Astrocyte (in vitro differentiated cells and primary cell): ENCODE measurements around the gene HEMGN. TPM values are rescaled to one million over a fixed set of nuclear protein-coding genes. Genes with fewer than 3 reads are reported as not detected.

ENCODE experiments used
- DNase-seq: peaks from one replicate; pipeline ENCODE4 v3.0.0-alpha.2; 2010; ENCODE audit warnings: low read depth
- FAIRE-seq: peaks from 2 replicates; lab custom pipeline; 2011; peaks lifted over from hg19 to GRCh38; lab: Jason Lieb, UNC
- H2AFZ ChIP-seq: 2 replicates; pipeline ENCODE4 v1.6.0; 2012; ENCODE audit warnings: low read depth, low read length, inconsistent platforms
- H3K27ac ChIP-seq: 2 replicates; pipeline ENCODE4 v1.5.1; 2011; ENCODE audit warnings: low read depth, low read length, inconsistent platforms
- H3K27me3 ChIP-seq: 2 replicates; pipeline ENCODE4 v1.6.0; 2011; ENCODE audit warnings: low read length, inconsistent platforms; ENCODE audit not compliant: insufficient read depth
- H3K36me3 ChIP-seq: 2 replicates; pipeline ENCODE4 v1.5.1; 2011; ENCODE audit warnings: low read length, inconsistent platforms; ENCODE audit not compliant: insufficient read depth
- H3K4me1 ChIP-seq: 2 replicates; pipeline ENCODE4 v1.5.1; 2011; ENCODE audit warnings: low read length, inconsistent platforms; ENCODE audit not compliant: insufficient read depth
- H3K4me2 ChIP-seq: 2 replicates; pipeline ENCODE4 v1.6.0; 2012; ENCODE audit warnings: low read length, inconsistent platforms
- H3K4me3 ChIP-seq: 2 replicates; pipeline ENCODE4 v1.5.1; 2011; ENCODE audit warnings: low read depth, mild to moderate bottlenecking, low read length, inconsistent platforms; ENCODE audit not compliant: insufficient read depth
- H3K79me2 ChIP-seq: 2 replicates; pipeline ENCODE4 v1.6.0; 2012; ENCODE audit warnings: mild to moderate bottlenecking, low read length, inconsistent platforms; ENCODE audit not compliant: insufficient read depth
- H3K9ac ChIP-seq: 2 replicates; pipeline ENCODE4 v1.6.0; 2012; ENCODE audit warnings: mild to moderate bottlenecking, low read length, inconsistent platforms
- H3K9me3 ChIP-seq: 2 replicates; pipeline ENCODE4 v1.5.1; 2012; ENCODE audit warnings: low read depth, mild to moderate bottlenecking, low read length, inconsistent platforms; ENCODE audit not compliant: insufficient read depth
- H4K20me1 ChIP-seq: 2 replicates; pipeline ENCODE4 v1.6.0; 2012; ENCODE audit warnings: low read length, inconsistent platforms; ENCODE audit not compliant: insufficient read depth
- H3K27ac Mint-ChIP-seq: one replicate; pipeline ENCODE4 v1.8.0; 2021; ENCODE audit warnings: mild to moderate bottlenecking, mixed read lengths; ENCODE audit not compliant: unreplicated experiment
- H3K27me3 Mint-ChIP-seq: one replicate; pipeline ENCODE4 v1.8.0; 2021; ENCODE audit warnings: low read depth, mixed read lengths; ENCODE audit not compliant: unreplicated experiment
- H3K36me3 Mint-ChIP-seq: one replicate; pipeline ENCODE4 v1.8.0; 2021; ENCODE audit warnings: low read depth, mixed read lengths; ENCODE audit not compliant: unreplicated experiment
- H3K4me1 Mint-ChIP-seq: one replicate; pipeline ENCODE4 v1.8.0; 2021; ENCODE audit warnings: low read depth, mixed read lengths; ENCODE audit not compliant: unreplicated experiment
- H3K4me3 Mint-ChIP-seq: one replicate; pipeline ENCODE4 v1.8.0; 2021; ENCODE audit warnings: mild to moderate bottlenecking, moderate library complexity, mixed read lengths; ENCODE audit not compliant: unreplicated experiment
- H3K9me3 Mint-ChIP-seq: one replicate; pipeline ENCODE4 v1.8.0; 2021; ENCODE audit warnings: mild to moderate bottlenecking, mixed read lengths; ENCODE audit not compliant: unreplicated experiment
- CTCF ChIP-seq: IDR thresholded peaks from 2 replicates; pipeline ENCODE4 v1.5.1; 2011; ENCODE audit warnings: low read depth, mild to moderate bottlenecking, inconsistent platforms, low read length, moderate library complexity; ENCODE audit not compliant: insufficient read depth
- EZH2 ChIP-seq: IDR thresholded peaks from 2 replicates; pipeline ENCODE4 v1.6.1; 2012; ENCODE audit warnings: mild to moderate bottlenecking, low read length, inconsistent platforms; ENCODE audit not compliant: insufficient read depth
- total RNA-seq: library from RNA; stranded (reverse); gene quantifications from 2 replicates; pipeline ENCODE4 v1.2.1, GENCODE V29; 2021

Gene HEMGN
- total RNA-seq, 1 donor from 2014 or later, result not detected

GRCh38 chr9:97903177-97903576 lies 34.8 kb downstream of the HEMGN start:
- H3K4me3 Mint-ChIP-seq, result no peak overlapping the region
- no peaks in the 10 kb centered on the region for H3K27me3 ChIP-seq
- H4K20me1 ChIP-seq, result peaks cover 21% of the 10 kb centered on the region
- no peak for FAIRE-seq
- peaks cover 2% of the 10 kb centered on the region for H3K9me3 Mint-ChIP-seq
- H3K4me2 ChIP-seq, result no peak overlapping the region
- peaks cover 5% of the 10 kb centered on the region for H3K79me2 ChIP-seq
- no peak overlapping the region for H2AFZ ChIP-seq
- peaks cover 2% of the 10 kb centered on the region for H3K36me3 Mint-ChIP-seq
- H3K4me1 ChIP-seq, result peaks cover 7% of the 10 kb centered on the region
- no peak overlapping the region for H3K4me3 ChIP-seq
- H3K27ac Mint-ChIP-seq, result no peak overlapping the region
- H3K4me1 Mint-ChIP-seq, result peaks cover 5% of the 10 kb centered on the region
- H3K27ac ChIP-seq, result no peak overlapping the region
- H3K9me3 ChIP-seq, result no peaks in the 10 kb centered on the region
- DNase-seq, result no peak
- H3K36me3 ChIP-seq, result no peaks in the 10 kb centered on the region
- no peaks in the 10 kb centered on the region for H3K27me3 Mint-ChIP-seq
- no peak overlapping the region for H3K9ac ChIP-seq
- no peak for TF ChIP-seq EZH2
- TF ChIP-seq CTCF, result no peak

GRCh38 chr9:97900738-97901565 lies 37.0 kb downstream of the HEMGN start:
- Mint-ChIP-seq H3K27ac (no peak overlapping the region), H3K36me3 (peaks cover 2% of the 10 kb centered on the region), H3K4me3 (no peak overlapping the region), H3K9me3 (no peaks in the 10 kb centered on the region), H3K27me3 (peaks cover 1% of the 10 kb centered on the region), H3K4me1 (peaks cover 2% of the 10 kb centered on the region)
- H3K9me3 ChIP-seq, result no peaks in the 10 kb centered on the region
- H3K27ac ChIP-seq, result no peak overlapping the region
- H3K27me3 ChIP-seq, result no peaks in the 10 kb centered on the region
- DNase-seq (peak; percentile 13), FAIRE-seq (peak; percentile 37)
- peaks cover 16% of the 10 kb centered on the region for H4K20me1 ChIP-seq
- H2AFZ ChIP-seq, result no peak overlapping the region
- H3K79me2 ChIP-seq, result no peaks in the 10 kb centered on the region
- peak overlapping the region; percentile 5 for H3K4me2 ChIP-seq
- no peak overlapping the region for H3K4me3 ChIP-seq
- TF ChIP-seq EZH2 (no peak), CTCF (peak; percentile 94)
- no peaks in the 10 kb centered on the region for H3K36me3 ChIP-seq
- H3K9ac ChIP-seq, result no peak overlapping the region
- peaks cover 7% of the 10 kb centered on the region for H3K4me1 ChIP-seq
